PFSK-1 (cell line): ENCODE measurements around the gene BLTP3B.

Source experiments
- POLR2AphosphoS5 ChIP-seq: IDR thresholded peaks from 2 replicates; pipeline ENCODE4 v1.6.1; 2012; ENCODE audit warnings: low read depth, mild to moderate bottlenecking, control low read depth, low read length, moderate library complexity
- SIN3A ChIP-seq: IDR thresholded peaks from 2 replicates; pipeline ENCODE4 v1.6.1; 2012; ENCODE audit warnings: mild to moderate bottlenecking, low read length, moderate library complexity, borderline replicate concordance; ENCODE audit not compliant: insufficient read depth
- TAF1 ChIP-seq: IDR thresholded peaks from 2 replicates; pipeline ENCODE4 v1.6.1; 2012; ENCODE audit warnings: low read length, control low read depth, borderline replicate concordance; ENCODE audit not compliant: insufficient read depth

DNA sequence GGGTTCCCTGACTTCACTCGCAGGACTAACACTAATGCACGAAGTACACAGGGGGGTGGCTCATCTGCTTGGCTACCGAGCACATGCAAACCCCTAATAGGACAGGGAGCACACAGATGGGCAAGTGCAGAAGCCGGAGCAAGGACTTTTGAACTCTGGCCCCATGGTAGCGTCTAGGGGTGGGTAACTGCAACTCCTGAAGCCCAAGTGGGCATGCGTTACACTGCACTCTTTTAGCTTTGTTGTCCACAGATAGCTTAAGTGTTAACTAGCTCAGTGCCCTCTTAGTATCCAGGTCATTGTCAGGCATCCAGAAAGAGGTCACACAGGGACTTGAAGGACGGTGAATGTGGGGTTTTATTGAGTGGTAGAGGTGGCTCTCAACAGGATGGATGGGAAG is 3.0 kb upstream of the BLTP3B start:
- TF ChIP-seq POLR2AphosphoS5 = no peak
- TF ChIP-seq SIN3A = no peak
- TF ChIP-seq TAF1 = no peak
